Liver (tissue), 9 donors: ENCODE measurements around the gene ZBTB7A. TPM values are rescaled to one million over a fixed set of nuclear protein-coding genes. Genes with fewer than 3 reads are reported as not detected.

Experiments used
- DNase-seq: peaks from one replicate; pipeline ENCODE4 v3.0.0-alpha.2; 2017; ENCODE audit warnings: low spot score
- H3K27ac ChIP-seq, 2 donors: one replicate each; pipeline ENCODE4 v1.7.0; 2013; ENCODE audit warnings: inconsistent platforms in 2 of 2, low read length in 2 of 2, control low read depth in 1 of 2, low read depth in 1 of 2, mild to moderate bottlenecking in 1 of 2
- H3K27me3 ChIP-seq, 4 donors: one replicate each; pipeline versions ENCODE4 v1.6.1 to v1.7.0; 2013; ENCODE audit warnings: low read length in 3 of 4, inconsistent platforms in 1 of 4, mild to moderate bottlenecking in 1 of 4, moderate library complexity in 1 of 4; ENCODE audit not compliant: control insufficient read depth in 4 of 4, insufficient read depth in 4 of 4
- H3K36me3 ChIP-seq, 4 donors: one replicate each; pipeline versions ENCODE4 v1.6.1 to v1.7.0; 2013; ENCODE audit warnings: low read length in 3 of 4, mild to moderate bottlenecking in 3 of 4, low read depth in 1 of 4, moderate library complexity in 1 of 4; ENCODE audit not compliant: control insufficient read depth in 4 of 4, insufficient read depth in 3 of 4
- H3K4me1 ChIP-seq, 4 donors: one replicate each; pipeline versions ENCODE4 v1.6.1 to v1.7.0; 2013; ENCODE audit warnings: low read length in 3 of 4, mild to moderate bottlenecking in 3 of 4, moderate library complexity in 1 of 4; ENCODE audit not compliant: control insufficient read depth in 4 of 4, insufficient read depth in 4 of 4
- H3K4me3 ChIP-seq, 3 donors: one replicate each; pipeline versions ENCODE4 v1.6.1 to v1.7.0; 2013; ENCODE audit warnings: low read length in 3 of 3, control low read depth in 1 of 3, low read depth in 1 of 3, mild to moderate bottlenecking in 1 of 3
- H3K9ac ChIP-seq, 2 donors: one replicate each; pipeline ENCODE4 v1.7.0; 2013; ENCODE audit warnings: low read length in 2 of 2, mild to moderate bottlenecking in 2 of 2, moderate library complexity in 2 of 2, control low read depth in 1 of 2, low read depth in 1 of 2
- H3K9me3 ChIP-seq, 4 donors: one replicate each; pipeline versions ENCODE4 v1.6.1 to v1.7.0; 2013; ENCODE audit warnings: low read length in 3 of 4; ENCODE audit not compliant: control insufficient read depth in 4 of 4
- ATF3 ChIP-seq: IDR thresholded peaks from 2 replicates; pipeline ENCODE4 v1.6.1; 2016; ENCODE audit warnings: antibody characterized with exemption
- CTCF ChIP-seq: fragments of 150-350 bp; IDR thresholded peaks from 2 replicates; pipeline ENCODE4 v1.5.1; 2017; ENCODE audit warnings: improper control_type of control experiment, low read depth, low read length; ENCODE audit not compliant: missing input control
- EGR1 ChIP-seq, 2 donors: IDR thresholded peaks; 2 replicates each; pipeline ENCODE4 v1.6.1; 2016 to 2018; ENCODE audit warnings: antibody characterized with exemption in 2 of 2, low read depth in 2 of 2
- HNF4A ChIP-seq, 2 donors: conservative IDR thresholded peaks; 2 replicates each; pipeline ENCODE4 v1.6.1; 2016; ENCODE audit warnings: antibody characterized with exemption in 2 of 2, mild to moderate bottlenecking in 2 of 2
- MAX ChIP-seq: IDR thresholded peaks from 2 replicates; pipeline ENCODE4 v1.6.1; 2016; ENCODE audit warnings: antibody characterized with exemption
- RAD21 ChIP-seq, 2 donors: IDR thresholded peaks; 2 replicates each; pipeline ENCODE4 v1.6.1; 2016; ENCODE audit warnings: antibody characterized with exemption in 2 of 2, mild to moderate bottlenecking in 2 of 2
- REST ChIP-seq: IDR thresholded peaks from 2 replicates; pipeline ENCODE4 v1.6.1; 2016; ENCODE audit warnings: antibody characterized with exemption, mild to moderate bottlenecking
- SP1 ChIP-seq: IDR thresholded peaks from 2 replicates; pipeline ENCODE4 v1.6.1; 2018; ENCODE audit warnings: antibody characterized with exemption, mild to moderate bottlenecking
- YY1 ChIP-seq: IDR thresholded peaks from 2 replicates; pipeline ENCODE4 v1.6.1; 2016; ENCODE audit warnings: antibody characterized with exemption, mild to moderate bottlenecking
- WGBS: extraction: QIAGEN DNeasy Blood & Tissue Kit; methylation state at CpG from one replicate; pipeline ENCODE4 v1.1.7; 2013; 5-methylcytosine and 5-hydroxymethylcytosine counted together
- polyA plus RNA-seq, 2 donors: library from polyadenylated mRNA; stranded (reverse) in 1 of 2; unstranded in 1 of 2; fragments of 200-250 nt in 1 of 2; fragments of >200 nt in 1 of 2; fragmentation: Nextera tagmentation in 1 of 2; extraction: Ambion mirVana in 1 of 2; gene quantifications; one replicate each; pipeline versions ENCODE4 v1.2.1 to v1.2.3, GENCODE V29; 2013 to 2015
- total RNA-seq, 2 donors: library from RNA; depleted of rRNA; stranded (reverse); fragments of >200 nt; gene quantifications; one replicate each; pipeline ENCODE4 v1.2.3, GENCODE V29; 2014
- donor health status: healthy.
- donor health status: healthy.
- donor health status: healthy.
- donor health status: healthy.
- donor health status: healthy.

The ZBTB7A gene
- total and polyA plus RNA-seq, 4 donors, result 2.9 to 28.9 (median 17.6) TPM

DNA sequence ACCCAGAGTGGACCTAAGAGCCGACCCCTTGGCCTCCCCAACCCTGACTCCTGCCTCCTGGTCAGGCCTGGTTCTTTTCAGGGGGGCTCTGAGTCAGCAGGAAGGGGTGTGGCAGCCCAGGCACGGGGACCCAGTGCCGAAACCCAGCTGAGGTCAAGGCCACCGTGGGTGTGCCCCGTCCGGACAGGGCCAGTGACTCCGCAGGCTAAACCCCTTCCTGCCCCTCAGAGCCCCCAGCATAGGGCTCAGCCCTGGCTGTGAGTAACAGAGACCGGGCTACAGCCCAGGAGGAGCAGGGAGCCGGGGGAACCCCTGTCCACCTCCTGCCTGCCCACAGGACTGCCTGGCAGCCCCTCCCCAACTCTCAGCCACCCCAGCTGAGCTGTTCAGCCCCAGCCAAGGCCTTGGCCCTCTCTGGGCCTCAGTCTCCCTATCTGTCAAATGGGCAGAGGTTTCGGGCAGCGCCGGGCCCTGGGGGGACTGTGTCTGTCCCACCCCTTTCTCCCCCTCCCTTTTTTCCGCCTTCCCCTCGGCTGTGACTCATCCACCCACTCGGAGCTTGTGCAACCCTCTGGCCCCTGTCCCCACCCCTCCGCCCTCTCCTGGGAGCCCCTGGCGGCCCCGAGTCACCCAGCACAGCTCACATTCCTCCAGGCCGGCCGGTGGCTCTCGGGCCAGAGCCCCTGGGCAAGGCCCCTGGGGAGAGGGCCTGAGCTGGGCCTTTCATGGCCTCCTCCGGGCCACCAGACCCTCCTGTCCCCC is 8.6 kb downstream of the ZBTB7A start (continued):
- TF ChIP-seq MAX (no peak), HNF4A (conservative IDR thresholded peaks at IDR 0.05) (no peak), ATF3 (peak; percentile 76), RAD21 (IDR thresholded peaks at IDR 0.05) (peak; percentile 15 to 33), SP1 (peak; percentile 16), REST (peak; percentile 21)

- WGBS, result 97% methylated on average over 20 of the region's 20 CpGs
- Histone ChIP-seq H3K27me3 (no peaks in the 10 kb centered on the region), H3K4me3 (no peak overlapping the region), H3K36me3 (peaks cover 3 to 21% (median 13%) of the 10 kb centered on the region in 4 donors), H3K4me1 (peaks cover 31 to 63% (median 43%) of the 10 kb centered on the region in 4 donors), H3K9me3 (no peaks in the 10 kb centered on the region), H3K9ac (no peak overlapping the region), H3K27ac (no peak overlapping the region)
- no peak for DNase-seq
- no peak for TF ChIP-seq YY1
- no peak for TF ChIP-seq EGR1 (IDR thresholded peaks at IDR 0.05; ENCODE audit: low read depth in 2 of 2)
- TF ChIP-seq REST, result no peak
- TF ChIP-seq MAX, result no peak
- no peak for TF ChIP-seq ATF3
- no peak for TF ChIP-seq CTCF
These were observed 11.5 kb downstream of the ZBTB7A start for GRCh38 chr19:4055209-4055552.
